Measurements from ENCODE around the gene RBM20.
A peak's percentile ranks its signal among the peaks of the same experiment; 100 is the strongest.

Gene RBM20

DNA sequence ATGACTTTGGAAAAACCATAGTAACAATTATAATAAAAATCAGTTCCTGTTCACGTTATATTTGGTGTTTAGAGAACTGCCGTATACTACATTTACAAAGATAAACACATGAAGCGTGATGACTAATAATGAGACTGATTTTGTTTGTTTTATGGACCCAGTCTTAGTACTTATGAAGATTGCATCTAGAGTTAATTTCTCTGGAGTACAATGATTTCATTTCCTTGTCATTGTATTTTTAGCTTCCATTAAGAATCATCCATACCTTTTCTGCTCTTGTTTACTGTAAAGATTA is 2.9 kb downstream of the RBM20 start:
- Mint-ChIP-seq H3K27ac (no peak overlapping the region), H3K4me1 (peaks cover 62% of the 10 kb centered on the region), H3K27me3 (ENCODE audit: low read depth) (peaks cover 84% of the 10 kb centered on the region), H3K4me3 (no peak overlapping the region), H3K9me3 (no peaks in the 10 kb centered on the region), H3K36me3 (ENCODE audit: low read depth) (no peaks in the 10 kb centered on the region)
- TF ChIP-seq CTCF (IDR thresholded peaks at IDR 0.05; ENCODE audit: unreplicated experiment in 3 of 3), result no peak

- Mint-ChIP-seq H3K4me1 (peaks cover 49% of the 10 kb centered on the region), H3K27me3 (ENCODE audit: low read depth) (peaks cover 77% of the 10 kb centered on the region), H3K27ac (no peak overlapping the region), H3K9me3 (no peaks in the 10 kb centered on the region), H3K4me3 (no peak overlapping the region), H3K36me3 (ENCODE audit: low read depth) (no peaks in the 10 kb centered on the region)
- no peak for TF ChIP-seq CTCF (IDR thresholded peaks at IDR 0.05; ENCODE audit: unreplicated experiment in 3 of 3)
These were observed 4.7 kb downstream of the RBM20 start for GRCh38 chr10:110648692-110649346.

DNA sequence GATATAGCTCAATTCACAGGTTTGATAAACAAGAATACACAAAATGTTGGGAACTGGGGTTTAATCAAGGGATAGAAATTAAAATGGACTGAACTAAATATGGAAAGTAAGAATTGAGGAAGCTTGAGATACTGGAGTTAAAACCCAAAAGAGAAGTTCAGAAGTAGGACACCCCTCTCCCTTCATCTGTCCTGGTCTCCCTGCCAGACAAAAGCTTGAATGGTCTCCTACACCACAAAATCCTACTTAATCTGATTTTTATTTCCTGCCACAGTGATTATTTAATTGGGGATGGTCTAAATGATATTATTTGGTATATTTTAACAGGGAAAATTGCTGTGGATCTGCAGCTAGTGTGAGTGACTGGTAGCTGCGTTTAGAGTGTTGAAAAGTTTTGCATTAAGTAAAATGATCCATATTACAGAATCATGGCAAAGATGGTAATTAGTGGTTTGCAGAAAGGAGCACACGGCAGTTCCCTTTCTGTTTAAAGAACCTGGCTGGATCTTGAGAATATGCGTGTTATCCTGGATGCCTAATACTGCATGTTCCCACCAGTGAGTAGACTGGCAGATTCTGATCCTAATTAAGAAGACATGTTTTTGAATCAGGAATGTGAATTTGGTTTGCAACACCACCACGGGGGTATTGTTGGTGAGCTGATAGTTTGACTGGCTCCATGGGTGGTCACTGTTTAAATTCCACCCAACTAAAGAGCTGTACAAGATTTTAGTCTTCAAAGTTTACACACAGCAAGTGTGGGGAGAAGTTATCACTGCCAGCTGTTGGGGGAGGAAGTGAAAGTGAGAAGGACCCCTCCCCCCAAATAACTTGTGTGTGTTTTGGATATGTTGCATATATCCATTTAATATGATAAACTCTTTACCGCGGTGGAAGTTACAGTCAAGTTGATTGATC is 5.5 kb downstream of the RBM20 start:
- peaks cover 48% of the 10 kb centered on the region for H3K4me1 Mint-ChIP-seq
- H3K27ac Mint-ChIP-seq, result peak overlapping the region in 2 of 3 experiments; percentile 13 to 44
- no peaks in the 10 kb centered on the region for H3K9me3 Mint-ChIP-seq
- H3K27me3 Mint-ChIP-seq (ENCODE audit: low read depth), result peaks cover 74% of the 10 kb centered on the region
- no peak for TF ChIP-seq CTCF (IDR thresholded peaks at IDR 0.05; ENCODE audit: unreplicated experiment in 3 of 3)
- H3K36me3 Mint-ChIP-seq (ENCODE audit: low read depth), result no peaks in the 10 kb centered on the region
- H3K4me3 Mint-ChIP-seq, result no peak overlapping the region

DNA sequence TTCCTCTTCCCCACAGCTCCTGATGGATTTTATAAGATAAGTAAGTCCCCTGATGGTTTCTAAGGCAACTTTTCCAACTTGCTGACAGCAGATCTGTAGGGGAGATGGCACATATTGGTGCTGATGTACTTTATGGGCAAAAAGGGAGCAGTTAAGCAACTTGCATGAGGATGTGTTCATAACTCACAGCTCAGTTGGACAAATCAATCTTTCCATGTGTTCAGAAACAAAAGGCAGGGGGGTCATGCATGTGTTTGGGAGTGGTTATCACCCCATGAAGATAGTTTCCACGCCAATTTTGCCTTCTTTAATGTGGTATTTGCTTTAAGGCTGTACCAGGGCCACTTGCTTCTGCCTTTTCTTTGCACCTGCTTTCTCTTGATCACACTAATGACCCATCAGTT is 6.1 kb downstream of the RBM20 start:
- Mint-ChIP-seq H3K9me3 (no peaks in the 10 kb centered on the region), H3K27ac (peak overlapping the region in 2 of 3 experiments; percentile 13 to 44), H3K27me3 (ENCODE audit: low read depth) (peaks cover 67% of the 10 kb centered on the region), H3K4me3 (no peak overlapping the region), H3K4me1 (peaks cover 45% of the 10 kb centered on the region), H3K36me3 (ENCODE audit: low read depth) (no peaks in the 10 kb centered on the region)
- TF ChIP-seq CTCF (IDR thresholded peaks at IDR 0.05; ENCODE audit: unreplicated experiment in 3 of 3), result no peak

GRCh38 chr10:110651044-110651958 is 7.2 kb downstream of the RBM20 start:
- H3K27ac Mint-ChIP-seq, result peak overlapping the region in 1 of 3 experiments; percentile 86
- H3K4me3 Mint-ChIP-seq, result no peak overlapping the region
- no peak for TF ChIP-seq CTCF (IDR thresholded peaks at IDR 0.05; ENCODE audit: unreplicated experiment in 3 of 3)
- peaks cover 59% of the 10 kb centered on the region for H3K27me3 Mint-ChIP-seq (ENCODE audit: low read depth)
- H3K9me3 Mint-ChIP-seq, result no peaks in the 10 kb centered on the region
- peaks cover 47% of the 10 kb centered on the region for H3K4me1 Mint-ChIP-seq
- no peaks in the 10 kb centered on the region for H3K36me3 Mint-ChIP-seq (ENCODE audit: low read depth)
